ENCODE data around the gene FKRP.

The FKRP gene

GRCh38 chr19:46806656-46807055 is 60.8 kb downstream of the FKRP start:
- H3K36me3 ChIP-seq (ENCODE audit: control insufficient read depth, insufficient read depth, low read length): no peaks in the 10 kb centered on the region
- H3K27ac ChIP-seq (ENCODE audit: low read depth, low read length, severe bottlenecking): no peak overlapping the region
- no peaks in the 10 kb centered on the region for H3K4me1 ChIP-seq (ENCODE audit: control insufficient read depth, insufficient read depth, low read length, poor library complexity, severe bottlenecking)
- 74 to 91% methylated on average over 5 to 6 of the region's 7 CpGs for WGBS, 2 experiments (ENCODE audit: insufficient coverage in 2 of 2)
- H3K9me3 ChIP-seq (ENCODE audit: control insufficient read depth, low read length): no peaks in the 10 kb centered on the region
- no peak overlapping the region for H3K4me3 ChIP-seq (ENCODE audit: extremely low read depth, insufficient read depth, low read length, poor library complexity, severe bottlenecking)
